Measurements from ENCODE around the gene LGALS9C.
"Not testable (repeated sequence)": the region's sequence is repeated elsewhere in the genome, so short reads cannot be mapped to it uniquely, and the experiment has no call there.

LGALS9C gene

GRCh38 chr17:18478977-18479595, 2.5 kb downstream of the LGALS9C start:
- DNase-seq = not testable (repeated sequence)

DNA sequence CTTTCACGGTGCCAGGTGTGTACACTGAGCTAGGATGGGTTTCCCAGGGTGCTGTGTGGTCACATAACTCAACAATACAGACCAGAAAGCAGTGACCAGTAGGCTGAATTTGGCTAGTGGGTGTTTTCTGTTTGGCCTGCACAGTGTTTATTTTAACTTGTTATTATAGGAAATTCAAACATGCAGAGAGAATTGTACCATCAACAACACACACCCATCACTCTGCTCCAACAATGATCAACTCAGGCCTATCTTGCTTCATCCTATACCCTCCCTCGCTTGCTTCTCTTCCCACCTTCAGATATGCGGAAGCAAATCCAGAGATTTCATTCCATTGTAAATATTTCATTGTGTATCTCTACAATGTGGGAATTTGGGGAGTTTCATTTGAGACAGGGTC, 5.2 kb downstream of the LGALS9C start:
- DNase-seq = not testable (repeated sequence)

DNA sequence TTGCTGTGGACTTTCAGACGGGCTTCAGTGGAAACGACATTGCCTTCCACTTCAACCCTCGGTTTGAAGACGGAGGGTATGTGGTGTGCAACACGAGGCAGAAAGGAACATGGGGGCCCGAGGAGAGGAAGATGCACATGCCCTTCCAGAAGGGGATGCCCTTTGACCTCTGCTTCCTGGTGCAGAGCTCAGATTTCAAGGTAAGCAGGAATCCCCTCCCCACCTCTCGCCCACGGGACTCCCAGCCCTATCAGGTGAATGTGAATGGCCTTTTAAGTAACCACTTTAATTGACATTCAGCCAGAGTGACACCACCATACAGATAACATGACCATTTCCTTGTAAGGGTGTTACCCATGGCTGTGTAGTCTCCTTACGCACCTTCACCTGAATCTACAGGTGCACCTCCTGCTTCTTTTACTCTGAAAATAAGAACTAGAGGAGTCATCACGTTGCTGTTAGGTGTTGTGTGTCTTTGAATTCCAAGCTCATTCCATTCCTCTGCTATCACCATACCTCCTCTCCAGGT, 9.4 kb downstream of the LGALS9C start:
- not testable (repeated sequence) for DNase-seq

- DNase-seq = not testable (repeated sequence)
Observed at GRCh38 chr17:18487633-18488032, 11.0 kb downstream of the LGALS9C start.

- not testable (repeated sequence) for DNase-seq
Observed at GRCh38 chr17:18488622-18489021, 12.0 kb downstream of the LGALS9C start.

DNA sequence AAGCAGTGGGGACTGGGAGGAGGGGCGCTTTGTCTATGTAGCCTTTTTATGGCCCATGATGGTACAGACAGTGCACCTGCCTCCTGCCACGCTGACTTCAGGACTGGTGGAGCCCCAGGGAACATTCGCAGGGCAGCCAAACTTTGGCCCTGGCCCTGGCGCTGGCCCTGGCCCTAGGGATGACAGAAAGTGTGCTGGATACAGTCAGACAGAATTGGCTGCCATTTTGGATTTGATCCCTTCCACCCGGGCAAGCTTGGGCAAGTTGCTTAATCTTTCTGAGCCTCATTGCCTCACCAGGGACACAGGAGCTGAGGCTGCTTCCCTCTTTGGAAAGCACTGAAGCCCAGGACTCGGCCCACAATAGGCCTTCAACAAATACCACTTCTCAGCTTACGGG, 13.4 kb downstream of the LGALS9C start:
- DNase-seq = not testable (repeated sequence)

- DNase-seq = not testable (repeated sequence)
Observed at GRCh38 chr17:18492712-18493480, 16.3 kb downstream of the LGALS9C start.

DNA sequence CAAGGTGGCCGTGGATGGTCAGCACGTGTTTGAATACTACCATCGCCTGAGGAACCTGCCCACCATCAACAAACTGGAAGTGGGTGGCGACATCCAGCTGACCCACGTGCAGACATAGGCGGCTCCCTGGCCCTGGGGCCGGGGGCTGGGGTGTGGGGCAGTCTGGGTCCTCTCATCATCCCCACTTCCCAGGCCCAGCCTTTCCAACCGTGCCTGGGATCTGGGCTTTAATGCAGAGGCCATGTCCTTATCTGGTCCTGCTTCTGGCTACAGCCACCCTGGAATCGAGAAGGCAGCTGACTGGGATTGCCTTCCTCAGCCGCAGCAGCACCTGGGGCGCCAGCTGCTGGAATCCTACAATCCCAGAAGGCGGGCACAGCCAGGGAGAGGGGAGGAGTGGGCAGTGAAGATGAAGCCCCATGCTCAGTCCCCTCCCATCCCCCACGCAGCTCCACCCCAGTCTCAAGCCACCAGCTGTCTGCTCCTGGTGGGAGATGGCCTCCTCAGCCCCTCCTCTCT, 17.7 kb downstream of the LGALS9C start:
- DNase-seq = not testable (repeated sequence)

- not testable (repeated sequence) for DNase-seq
Observed at GRCh38 chr17:18497044-18497443, 20.5 kb downstream of the LGALS9C start.

- not testable (repeated sequence) for DNase-seq
Observed at GRCh38 chr17:18499100-18499499, 22.5 kb downstream of the LGALS9C start.

DNA sequence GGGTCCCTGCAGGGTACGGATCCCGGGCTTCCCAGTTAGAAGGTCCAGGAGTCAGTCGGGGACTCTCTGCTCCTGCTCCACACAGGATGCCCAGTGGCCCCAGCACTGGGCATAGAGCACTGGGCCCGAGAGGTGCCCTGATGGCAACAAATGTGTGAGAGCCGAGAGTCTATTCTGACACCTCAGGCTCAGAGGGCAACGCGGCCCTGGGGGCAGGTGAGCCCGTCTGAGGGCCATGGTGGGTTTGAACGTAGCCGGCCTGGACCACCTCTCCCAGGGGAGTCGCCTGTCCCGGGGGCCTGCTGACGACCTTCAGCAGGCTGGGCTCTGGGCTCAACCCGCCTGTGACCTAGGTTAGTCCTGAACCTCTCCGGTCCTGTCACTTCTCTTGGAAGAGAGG, 23.2 kb downstream of the LGALS9C start:
- not testable (repeated sequence) for DNase-seq

- DNase-seq = not testable (repeated sequence)
Observed at GRCh38 chr17:18500281-18500680, 23.7 kb downstream of the LGALS9C start.

DNA sequence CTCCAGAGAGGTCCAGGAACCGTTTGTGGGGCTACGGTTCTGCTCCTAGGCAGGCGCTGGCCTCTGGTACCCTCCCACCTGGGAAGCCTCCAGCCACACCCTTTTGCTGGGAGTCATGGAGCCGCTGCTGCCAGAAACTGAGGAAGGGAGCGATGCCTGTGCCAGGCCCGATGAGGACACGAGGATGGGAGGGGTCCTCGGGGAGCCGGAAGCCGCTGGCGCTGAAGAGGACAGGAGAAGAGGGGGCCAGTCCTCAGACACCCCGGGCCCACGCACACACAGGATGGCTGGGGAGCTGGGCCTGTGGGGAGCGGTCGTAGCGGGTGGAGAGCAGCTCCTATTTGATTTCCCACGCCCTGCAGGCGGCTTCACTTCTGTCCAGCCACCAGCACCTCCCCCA, 24.2 kb downstream of the LGALS9C start:
- not testable (repeated sequence) for DNase-seq

GRCh38 chr17:18503221-18503620, 26.6 kb downstream of the LGALS9C start:
- DNase-seq = not testable (repeated sequence)

DNA sequence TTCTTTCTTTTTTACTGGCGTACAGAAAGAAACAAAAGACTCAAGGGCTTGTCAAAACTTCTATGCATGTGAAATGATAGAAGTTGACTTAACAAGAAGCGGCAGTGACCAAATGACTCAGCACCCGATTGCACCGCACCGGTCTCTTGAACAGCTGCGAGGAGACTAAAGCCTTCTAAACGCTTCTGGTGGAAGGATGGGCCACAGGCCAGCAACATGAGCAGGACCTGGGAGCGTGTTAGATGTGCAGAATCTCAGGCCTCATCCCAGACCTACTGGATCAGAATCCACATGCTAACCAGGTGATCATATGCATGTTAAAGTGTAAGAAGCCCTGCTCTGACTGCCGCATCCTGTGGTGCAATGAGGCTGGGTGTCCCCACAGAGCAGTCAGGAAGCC, 31.1 kb downstream of the LGALS9C start:
- DNase-seq = not testable (repeated sequence)

DNA sequence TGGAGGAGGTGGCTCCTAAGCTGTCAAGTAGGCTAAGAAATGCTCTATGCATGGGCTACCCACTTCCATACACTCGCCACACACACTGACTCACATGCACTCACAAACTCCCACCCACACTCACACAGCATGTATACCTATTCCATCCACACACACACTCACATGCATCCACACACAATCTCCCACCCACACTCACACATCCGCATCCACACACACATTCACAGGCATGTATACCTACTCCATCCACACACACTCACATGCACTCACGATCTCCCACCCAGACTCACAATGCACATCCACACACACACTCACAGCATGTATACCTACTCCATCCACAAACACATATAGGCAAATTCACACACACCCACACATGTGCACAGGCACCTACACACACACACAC, 32.1 kb downstream of the LGALS9C start:
- not testable (repeated sequence) for DNase-seq

DNA sequence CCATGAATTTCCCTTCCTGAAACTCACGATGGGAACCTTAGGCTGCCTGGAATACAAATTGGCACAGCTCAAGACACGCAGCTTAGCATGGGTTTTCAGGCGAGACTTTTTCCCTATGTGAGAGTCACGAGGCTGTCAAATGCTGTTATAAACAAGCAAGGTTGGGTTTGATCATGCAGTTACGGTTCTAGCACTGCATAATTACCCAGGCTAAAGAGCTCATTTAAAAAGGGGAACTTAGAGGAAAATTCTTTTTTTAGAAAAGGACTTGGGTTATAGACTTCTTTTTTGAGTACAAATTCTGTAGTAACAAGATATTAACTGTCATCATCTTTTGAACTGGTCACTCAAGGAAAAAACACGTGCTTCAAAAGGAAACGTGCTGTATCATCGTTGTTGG, 44.5 kb downstream of the LGALS9C start:
- not testable (repeated sequence) for DNase-seq

- not testable (repeated sequence) for DNase-seq
Observed at GRCh38 chr17:18525015-18525414, 48.4 kb downstream of the LGALS9C start.

GRCh38 chr17:18526168-18526800, 49.7 kb downstream of the LGALS9C start:
- DNase-seq = not testable (repeated sequence)

- not testable (repeated sequence) for DNase-seq
Observed at GRCh38 chr17:18527354-18527753, 50.8 kb downstream of the LGALS9C start.

DNA sequence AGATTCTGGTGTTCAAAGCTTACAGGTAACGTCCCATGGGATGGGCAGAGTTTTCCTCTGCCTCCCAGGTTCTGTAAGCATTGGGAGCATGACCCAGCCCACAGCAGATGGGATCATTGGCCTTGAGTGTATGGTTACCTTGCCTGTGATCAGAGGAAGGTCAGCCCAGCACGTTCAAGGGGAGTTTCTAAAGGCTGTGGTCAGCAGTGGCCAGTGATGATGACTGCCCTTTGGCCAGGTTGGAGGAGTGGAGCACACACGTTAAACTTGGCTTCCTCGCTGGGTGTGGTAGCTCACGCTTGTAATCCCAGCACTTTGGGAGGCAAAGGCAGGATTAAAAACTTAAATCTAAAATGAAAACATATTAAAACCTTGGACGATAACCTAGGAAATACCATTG, 51.8 kb downstream of the LGALS9C start:
- not testable (repeated sequence) for DNase-seq

- not testable (repeated sequence) for DNase-seq
Observed at GRCh38 chr17:18528899-18529500, 52.4 kb downstream of the LGALS9C start.

- not testable (repeated sequence) for DNase-seq
Observed at GRCh38 chr17:18530405-18530804, 53.8 kb downstream of the LGALS9C start.

Data from hippocampal formation (tissue), 2 donors.